Left lung (tissue), 10 donors: ENCODE results near the gene NR2F1-AS1. TPM values are rescaled to one million over a fixed set of nuclear protein-coding genes. Genes with fewer than 3 reads are reported as not detected.

Source experiments
- ATAC-seq: fragments of 200-7000 bp; cut with Tn5 transposase; one replicate; pipeline ENCODE4 v1.9.1; 2020; ENCODE audit warnings: moderate library complexity
- DNase-seq, 4 donors: peaks; one replicate each; pipeline ENCODE4 v3.0.0-alpha.2; 2013 to 2020
- H3K27ac ChIP-seq, 2 donors: fragments of 200-600 bp; sonication (generic) in 1 of 2; one replicate each; pipeline versions ENCODE4 v1.5.0 to v1.8.0; 2020 to 2021
- H3K27me3 ChIP-seq, 2 donors: fragments of 200-600 bp; sonication (generic) in 1 of 2; one replicate each; pipeline versions ENCODE4 v1.5.0 to v1.8.0; 2020 to 2021
- H3K36me3 ChIP-seq, 2 donors: fragments of 200-600 bp; sonication (generic) in 1 of 2; one replicate each; pipeline versions ENCODE4 v1.5.0 to v1.8.0; 2020 to 2021
- H3K4me1 ChIP-seq, 2 donors: fragments of 200-600 bp; one replicate each; pipeline ENCODE4 v1.8.0; 2021
- H3K4me3 ChIP-seq, 2 donors: fragments of 200-600 bp; sonication (generic) in 1 of 2; one replicate each; pipeline versions ENCODE4 v1.5.0 to v1.8.0; 2020 to 2021; ENCODE audit warnings: mild to moderate bottlenecking in 1 of 2
- H3K9me3 ChIP-seq, 2 donors: fragments of 200-600 bp; sonication (generic) in 1 of 2; one replicate each; pipeline versions ENCODE4 v1.5.0 to v1.8.0; 2020 to 2021
- CTCF ChIP-seq, 2 donors: fragments of 200-600 bp; sonication (generic) in 1 of 2; IDR thresholded peaks; one replicate each; pipeline versions ENCODE4 v1.5.0 to v1.8.0; 2021; ENCODE audit warnings: antibody characterized with exemption in 2 of 2
- intact Hi-C, 2 donors: fragments of 100-400 bp; cut with DNase I; formaldehyde crosslinking; loops; one replicate each; pipeline versions ENCODE4 v1.11.2 to v1.14.2; 2022
- polyA plus RNA-seq, 6 donors: library from polyadenylated mRNA; unstranded; fragments of 120-200 nt; gene quantifications; one replicate each; pipeline ENCODE4 v1.2.1, GENCODE V29; 2013; ENCODE audit not compliant: insufficient read length in 6 of 6
- total RNA-seq, 2 donors: library from RNA; stranded (reverse); fragmentation: NEBNext Ultra II Directional; extraction: Animal tissue kit (Norgen Biotek cat#: 25700); gene quantifications; one replicate each; pipeline ENCODE4 v1.2.1, GENCODE V29; 2021
- donor health status: DM: no; HTN: yes; CAD: no.
- donor health status: DM: no; HTN: no; CAD: no.

NR2F1-AS1 gene
- total and polyA plus RNA-seq, 8 donors: 10.5 to 66.3 (median 48.3) TPM

DNA sequence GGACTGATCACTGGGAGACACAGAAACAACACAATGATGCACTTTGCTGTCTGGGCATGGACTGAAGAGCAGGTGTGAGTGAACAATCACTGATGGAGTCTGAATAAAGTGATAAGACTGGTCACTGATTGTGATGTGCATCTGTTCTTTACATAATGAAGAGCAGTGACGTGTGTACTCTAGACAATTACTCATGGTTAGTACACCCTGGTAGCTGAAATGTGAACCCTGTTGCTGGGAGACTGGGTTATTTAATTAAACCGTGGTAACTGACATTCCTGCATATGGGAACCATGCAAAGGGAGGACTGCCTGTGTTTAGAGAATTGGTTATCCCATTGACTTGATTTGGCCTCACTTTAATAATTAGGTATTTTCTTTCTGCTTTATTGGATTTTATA, 202.9 kb downstream of the NR2F1-AS1 start:
- intact Hi-C loops: no loop called here
- peaks cover 0 to 19% of the 10 kb centered on the region in 2 donors for H3K9me3 ChIP-seq
- DNase-seq: no peak
- no peak overlapping the region for H3K27ac ChIP-seq
- H3K36me3 ChIP-seq: no peaks in the 10 kb centered on the region
- no peaks in the 10 kb centered on the region for H3K27me3 ChIP-seq
- no peak overlapping the region for H3K4me3 ChIP-seq
- no peak for ATAC-seq
- no peaks in the 10 kb centered on the region for H3K4me1 ChIP-seq
- TF ChIP-seq CTCF (IDR thresholded peaks at IDR 0.05): no peak

GRCh38 chr5:93371893-93372292, 209.1 kb downstream of the NR2F1-AS1 start:
- ATAC-seq: no peak
- H3K27ac ChIP-seq: no peak overlapping the region
- no peaks in the 10 kb centered on the region for H3K36me3 ChIP-seq
- intact Hi-C loops: no loop called here
- TF ChIP-seq CTCF (IDR thresholded peaks at IDR 0.05): no peak
- no peak for DNase-seq
- H3K9me3 ChIP-seq: peaks cover 0 to 19% of the 10 kb centered on the region in 2 donors
- H3K4me3 ChIP-seq: no peak overlapping the region
- no peaks in the 10 kb centered on the region for H3K4me1 ChIP-seq
- H3K27me3 ChIP-seq: no peaks in the 10 kb centered on the region

DNA sequence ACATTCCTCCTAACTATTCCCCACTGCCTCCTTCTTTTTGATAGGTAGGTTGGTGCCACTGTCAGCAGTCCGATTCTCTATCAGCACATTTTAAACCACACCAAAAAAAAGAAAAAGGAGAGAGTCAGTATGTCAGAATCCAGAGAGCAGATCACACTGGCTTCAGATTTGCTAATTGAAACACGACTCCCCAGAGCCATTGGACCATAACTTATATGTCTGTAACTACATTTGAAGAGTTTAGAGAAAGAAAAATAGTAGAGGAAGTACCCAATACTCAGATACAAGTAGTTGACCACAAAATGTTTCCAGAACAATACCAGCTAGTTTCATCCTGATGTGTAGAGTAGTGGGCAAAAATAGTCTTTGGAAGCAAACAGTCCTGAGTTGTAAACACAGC, 216.6 kb downstream of the NR2F1-AS1 start:
- ATAC-seq: no peak
- H3K4me1 ChIP-seq: peaks cover 0 to 5% of the 10 kb centered on the region in 2 donors
- intact Hi-C loops: no loop called here
- no peak overlapping the region for H3K4me3 ChIP-seq
- H3K27me3 ChIP-seq: no peaks in the 10 kb centered on the region
- H3K36me3 ChIP-seq: no peaks in the 10 kb centered on the region
- no peaks in the 10 kb centered on the region for H3K9me3 ChIP-seq
- DNase-seq: no peak
- no peak overlapping the region for H3K27ac ChIP-seq
- no peak for TF ChIP-seq CTCF (IDR thresholded peaks at IDR 0.05)

- intact Hi-C loops: no loop called here
- no peak overlapping the region for H3K27ac ChIP-seq
- H3K4me1 ChIP-seq: peaks cover 0 to 10% of the 10 kb centered on the region in 2 donors
Measured at GRCh38 chr5:93360436-93361088, 220.5 kb downstream of the NR2F1-AS1 start.

DNA sequence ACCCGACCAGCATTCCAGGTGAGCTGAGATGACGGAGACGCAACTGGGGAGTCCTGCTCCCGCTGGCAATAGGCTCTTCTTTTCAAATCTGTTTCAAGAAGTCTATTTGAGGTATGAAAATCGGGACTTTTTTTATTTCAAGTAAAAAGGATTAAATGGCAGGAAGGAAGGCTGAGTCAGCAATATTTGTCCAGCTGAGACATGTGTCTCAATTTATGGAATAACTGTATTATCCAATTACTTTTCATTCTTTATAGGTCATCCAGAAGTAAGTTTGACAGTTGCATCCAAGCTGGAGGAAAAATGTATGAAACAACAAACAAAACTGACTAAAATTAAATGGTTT, 221.1 kb downstream of the NR2F1-AS1 start:
- peaks cover 0 to 10% of the 10 kb centered on the region in 2 donors for H3K4me1 ChIP-seq
- H3K4me3 ChIP-seq: no peak overlapping the region
- H3K27ac ChIP-seq: peak overlapping the region in 1 of 2 donors; percentile 38
- no peak for ATAC-seq
- H3K27me3 ChIP-seq: no peaks in the 10 kb centered on the region
- no peak for DNase-seq
- H3K9me3 ChIP-seq: no peaks in the 10 kb centered on the region
- intact Hi-C loops: no loop called here
- H3K36me3 ChIP-seq: no peaks in the 10 kb centered on the region
- TF ChIP-seq CTCF (IDR thresholded peaks at IDR 0.05): no peak

More at GRCh38 chr5:93360436-93361088, 220.5 kb downstream of the NR2F1-AS1 start:
- Histone ChIP-seq H3K4me3 (no peak overlapping the region), H3K36me3 (no peaks in the 10 kb centered on the region), H3K9me3 (no peaks in the 10 kb centered on the region), H3K27me3 (no peaks in the 10 kb centered on the region)
- TF ChIP-seq CTCF (IDR thresholded peaks at IDR 0.05): no peak
- ATAC-seq: no peak
- no peak for DNase-seq

Other genes with a start within 250 kb of the NR2F1-AS1 start
- gene NR2F1, start 2.0 kb upstream of the NR2F1-AS1 start, total RNA-seq: 10 to 100 TPM; 50.7 to 69.1 TPM
- gene NR2F1, start 2.0 kb upstream of the NR2F1-AS1 start, polyA plus RNA-seq: 100 to 1,000 TPM; 177 to 240 (median 184) TPM
- gene POU5F2, start 160.4 kb upstream of the NR2F1-AS1 start, total RNA-seq: 1 to 10 TPM; 1.2 to 2.3 TPM
- under 1 TPM; 0.04 to 0.14 (median 0.08) TPM for gene POU5F2, start 160.4 kb upstream of the NR2F1-AS1 start, polyA plus RNA-seq